Heart left ventricle (tissue), 13 donors: ENCODE results near the gene MEGF9.

ENCODE experiments used
- CTCF ChIP-seq, 12 donors: fragments of 200-600 bp; sonication (generic) in 4 of 12; IDR thresholded peaks; one replicate each; pipeline versions ENCODE4 v1.5.0 to v1.8.0; 2018 to 2022; ENCODE audit warnings: antibody characterized with exemption in 12 of 12, mild to moderate bottlenecking in 5 of 12
- POLR2A ChIP-seq, 2 donors: fragments of 450-650 bp; IDR thresholded peaks; one replicate each; pipeline ENCODE4 v1.6.1; 2017; ENCODE audit warnings: antibody characterized with exemption in 2 of 2, mild to moderate bottlenecking in 2 of 2, moderate library complexity in 2 of 2
- donor health status: ischemic (EF 13 %, LVEDD 7.1; RV severe dilation, severe dysfunction).
- donor health status: DM: no; HTN: yes; CAD: no.
- donor health status: DM: no; HTN: no; CAD: no.
- donor health status: ischemic (EF 25% LVEDD 6.9; RV normal size, moderate dysfunction).
- donor health status: ischemic (EF 25% LVEDD 5.7; RV mildly dilated, moderate dysfunction).
- donor health status: ischemic (EF 35%, LVEDD 5.7; RV mildly dilated, moderate dysfunction).
- donor health status: nonischemic (EF 11% LVEDD 7.7; RV severe dilation, severe dysfunction).
- donor health status: DM: yes; HTN: yes; CAD: no.
- donor health status: PGD.
- donor health status: ischemic (EF 29% LVEDD 5.4; RV normal size, mild dysfunction).
- donor health status: nonischemic (EF 23%, LVEDD 6.1; RV moderate dilation, normal function).

GRCh38 chr9:120627073-120627472, 87.2 kb downstream of the MEGF9 start:
- no peak for TF ChIP-seq CTCF (IDR thresholded peaks at IDR 0.05)
- TF ChIP-seq POLR2A (IDR thresholded peaks at IDR 0.05), result no peak
